Measurements from ENCODE around the gene DGKB. TPM values are rescaled to one million over a fixed set of nuclear protein-coding genes. Genes with fewer than 3 reads are reported as not detected.
"Not testable (repeated sequence)": the region's sequence is repeated elsewhere in the genome, so short reads cannot be mapped to it uniquely, and the experiment has no call there.

Gene DGKB
- polyA plus RNA-seq, 1 donor, result 1.3 TPM

DNA sequence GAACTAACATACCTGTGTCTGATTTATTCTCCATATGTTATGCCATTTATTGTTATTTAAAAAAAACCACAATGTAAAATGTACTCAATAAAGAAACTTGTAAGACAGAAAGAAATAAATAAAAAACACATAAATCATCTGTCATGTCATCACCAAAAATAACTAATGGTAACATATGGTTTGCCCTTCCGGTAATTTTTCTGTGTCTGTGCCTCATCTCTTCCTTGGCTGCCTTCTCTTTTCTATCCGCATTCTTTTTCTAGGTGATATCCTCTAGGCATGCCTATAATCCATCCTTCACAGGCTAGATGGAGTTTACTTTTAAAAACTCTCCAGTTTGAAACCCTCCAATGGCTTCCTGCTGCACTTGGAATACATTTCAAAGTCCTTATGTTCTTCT lies 609.1 kb downstream of the DGKB start:
- no peaks in the 10 kb centered on the region for H3K9me3 ChIP-seq (ENCODE audit: control insufficient read depth, low read depth, low read length)
- no peak for DNase-seq
- no peaks in the 10 kb centered on the region for H3K36me3 ChIP-seq (ENCODE audit: control insufficient read depth, insufficient read depth, low read length)
- no peak overlapping the region for H3K4me3 ChIP-seq (ENCODE audit: low read length)
- H3K27ac ChIP-seq (ENCODE audit: low read length), result peak overlapping the region; percentile 48
- H3K27me3 ChIP-seq (ENCODE audit: control insufficient read depth, insufficient read depth, low read length), result no peaks in the 10 kb centered on the region
- 100% methylated on average over 1 of the region's 2 CpGs for WGBS (ENCODE audit: insufficient coverage, low lambda C conversion rate)
- no peaks in the 10 kb centered on the region for H3K4me1 ChIP-seq (ENCODE audit: control insufficient read depth, insufficient read depth, low read length)

- H3K4me1 ChIP-seq (ENCODE audit: control insufficient read depth, insufficient read depth, low read length), result no peaks in the 10 kb centered on the region
- no peaks in the 10 kb centered on the region for H3K36me3 ChIP-seq (ENCODE audit: control insufficient read depth, insufficient read depth, low read length)
- H3K9me3 ChIP-seq (ENCODE audit: control insufficient read depth, low read depth, low read length), result no peaks in the 10 kb centered on the region
- H3K27ac ChIP-seq (ENCODE audit: low read length), result no peak overlapping the region
- DNase-seq, result peak in 1 of 2 donors; percentile 6
- no peak overlapping the region for H3K4me3 ChIP-seq (ENCODE audit: low read length)
- H3K27me3 ChIP-seq (ENCODE audit: control insufficient read depth, insufficient read depth, low read length), result no peaks in the 10 kb centered on the region
These were observed 609.8 kb downstream of the DGKB start for GRCh38 chr7:14292737-14293136.

GRCh38 chr7:14289957-14290356 lies 612.6 kb downstream of the DGKB start:
- no peak for DNase-seq
- no peaks in the 10 kb centered on the region for H3K36me3 ChIP-seq (ENCODE audit: control insufficient read depth, insufficient read depth, low read length)
- no peaks in the 10 kb centered on the region for H3K9me3 ChIP-seq (ENCODE audit: control insufficient read depth, low read depth, low read length)
- H3K4me3 ChIP-seq (ENCODE audit: low read length), result no peak overlapping the region
- H3K4me1 ChIP-seq (ENCODE audit: control insufficient read depth, insufficient read depth, low read length), result no peaks in the 10 kb centered on the region
- no peaks in the 10 kb centered on the region for H3K27me3 ChIP-seq (ENCODE audit: control insufficient read depth, insufficient read depth, low read length)
- H3K27ac ChIP-seq (ENCODE audit: low read length), result no peak overlapping the region

DNA sequence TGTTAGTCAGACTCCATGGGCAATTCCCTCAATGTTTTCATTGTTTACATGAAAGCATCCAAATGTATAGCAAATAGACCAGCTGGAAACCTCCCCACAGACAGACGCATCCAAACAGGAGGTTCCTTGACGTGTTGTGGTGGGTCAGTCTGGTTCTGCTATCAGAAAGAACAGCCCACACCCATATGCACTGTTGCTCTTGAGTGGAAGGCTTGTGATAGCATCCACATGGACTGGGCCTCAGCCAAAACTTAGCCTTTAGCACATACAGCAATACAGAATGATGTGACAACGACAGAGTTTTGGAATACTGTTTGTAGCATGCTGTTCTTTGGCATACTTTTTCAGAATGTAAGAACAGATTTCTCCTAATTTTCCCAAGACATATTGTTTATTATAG lies 613.9 kb downstream of the DGKB start:
- no peak for DNase-seq
- no peak overlapping the region for H3K4me3 ChIP-seq (ENCODE audit: low read length)

DNA sequence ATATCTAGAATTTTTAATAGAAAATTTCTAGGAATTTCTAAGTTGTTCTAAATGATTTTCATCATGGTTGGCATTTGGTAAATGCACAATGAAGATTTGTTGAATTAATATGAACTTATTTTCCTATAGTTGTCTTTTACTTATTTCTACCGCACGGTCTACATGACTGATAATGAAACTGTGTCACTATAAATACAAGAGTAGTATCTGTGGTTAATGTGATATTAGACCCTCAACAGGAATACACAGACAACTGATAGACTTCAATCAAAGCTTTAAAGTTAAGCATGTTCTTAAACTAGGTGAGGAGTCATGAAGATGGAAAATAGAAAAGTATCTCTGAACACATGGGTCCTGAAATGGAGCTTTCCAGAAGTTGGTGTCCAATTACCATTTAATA lies 615.2 kb downstream of the DGKB start:
- Histone ChIP-seq H3K27me3 (ENCODE audit: control insufficient read depth, insufficient read depth, low read length) (no peaks in the 10 kb centered on the region), H3K9me3 (ENCODE audit: control insufficient read depth, low read depth, low read length) (no peaks in the 10 kb centered on the region), H3K4me3 (ENCODE audit: low read length) (no peak overlapping the region), H3K36me3 (ENCODE audit: control insufficient read depth, insufficient read depth, low read length) (no peaks in the 10 kb centered on the region), H3K4me1 (ENCODE audit: control insufficient read depth, insufficient read depth, low read length) (no peaks in the 10 kb centered on the region), H3K27ac (ENCODE audit: low read length) (no peak overlapping the region)
- WGBS (ENCODE audit: insufficient coverage, low lambda C conversion rate), result 50% methylated on average over 2 of the region's 2 CpGs
- DNase-seq, result no peak

More for the DNA sequence above, 613.9 kb downstream of the DGKB start:
- Histone ChIP-seq H3K36me3 (ENCODE audit: control insufficient read depth, insufficient read depth, low read length) (no peaks in the 10 kb centered on the region), H3K9me3 (ENCODE audit: control insufficient read depth, low read depth, low read length) (no peaks in the 10 kb centered on the region), H3K4me1 (ENCODE audit: control insufficient read depth, insufficient read depth, low read length) (no peaks in the 10 kb centered on the region), H3K27me3 (ENCODE audit: control insufficient read depth, insufficient read depth, low read length) (no peaks in the 10 kb centered on the region), H3K27ac (ENCODE audit: low read length) (no peak overlapping the region)
- 50% methylated on average over 1 of the region's 3 CpGs for WGBS (ENCODE audit: insufficient coverage, low lambda C conversion rate)

GRCh38 chr7:14286036-14286435 lies 616.5 kb downstream of the DGKB start:
- 90% methylated on average over 2 of the region's 4 CpGs for WGBS (ENCODE audit: insufficient coverage, low lambda C conversion rate)
- Histone ChIP-seq H3K27ac (ENCODE audit: low read length) (no peak overlapping the region), H3K4me3 (ENCODE audit: low read length) (no peak overlapping the region), H3K36me3 (ENCODE audit: control insufficient read depth, insufficient read depth, low read length) (no peaks in the 10 kb centered on the region), H3K27me3 (ENCODE audit: control insufficient read depth, insufficient read depth, low read length) (no peaks in the 10 kb centered on the region), H3K4me1 (ENCODE audit: control insufficient read depth, insufficient read depth, low read length) (no peaks in the 10 kb centered on the region), H3K9me3 (ENCODE audit: control insufficient read depth, low read depth, low read length) (no peaks in the 10 kb centered on the region)
- DNase-seq, result no peak

- H3K27me3 ChIP-seq (ENCODE audit: control insufficient read depth, insufficient read depth, low read length); H3K4me1 ChIP-seq (ENCODE audit: control insufficient read depth, insufficient read depth, low read length); H3K27ac ChIP-seq (ENCODE audit: low read length); DNase-seq; H3K36me3 ChIP-seq (ENCODE audit: control insufficient read depth, insufficient read depth, low read length); H3K9me3 ChIP-seq (ENCODE audit: control insufficient read depth, low read depth, low read length): not testable (repeated sequence)
- WGBS (ENCODE audit: insufficient coverage, low lambda C conversion rate), result no CpG with 5 or more reads among the region's 21 CpGs
- H3K4me3 ChIP-seq (ENCODE audit: low read length), result peak overlapping the region; percentile 23
These were observed 623.3 kb downstream of the DGKB start for GRCh38 chr7:14279065-14279871.

DNA sequence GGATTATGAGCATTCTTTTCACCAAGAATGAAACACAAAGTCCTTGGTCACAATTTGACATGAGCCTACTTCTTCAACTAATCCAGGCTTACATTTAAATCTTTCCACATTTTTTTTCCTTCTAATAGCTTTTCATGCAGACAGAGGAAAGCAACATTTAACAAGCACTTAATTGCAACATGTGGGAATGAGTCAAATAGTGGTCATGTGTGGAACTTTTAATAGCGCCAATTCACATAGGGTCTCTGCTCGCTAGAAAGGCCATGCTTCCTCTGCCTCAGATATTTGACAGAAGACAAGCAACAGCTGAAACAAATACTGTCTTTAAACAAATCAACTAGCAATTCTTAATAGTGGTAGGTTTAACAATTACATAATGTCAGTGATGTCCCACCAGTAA lies 627.2 kb downstream of the DGKB start:
- no peaks in the 10 kb centered on the region for H3K36me3 ChIP-seq (ENCODE audit: control insufficient read depth, insufficient read depth, low read length)
- DNase-seq, result no peak
- no peaks in the 10 kb centered on the region for H3K4me1 ChIP-seq (ENCODE audit: control insufficient read depth, insufficient read depth, low read length)
- H3K27me3 ChIP-seq (ENCODE audit: control insufficient read depth, insufficient read depth, low read length), result no peaks in the 10 kb centered on the region
- H3K4me3 ChIP-seq (ENCODE audit: low read length), result no peak overlapping the region
- no peak overlapping the region for H3K27ac ChIP-seq (ENCODE audit: low read length)
- no peaks in the 10 kb centered on the region for H3K9me3 ChIP-seq (ENCODE audit: control insufficient read depth, low read depth, low read length)
- WGBS (ENCODE audit: insufficient coverage, low lambda C conversion rate), result no CpG with 5 or more reads among the region's 2 CpGs

- 88% methylated on average over 1 of the region's 3 CpGs for WGBS (ENCODE audit: insufficient coverage, low lambda C conversion rate)
- Histone ChIP-seq H3K27me3 (ENCODE audit: control insufficient read depth, insufficient read depth, low read length) (no peaks in the 10 kb centered on the region), H3K27ac (ENCODE audit: low read length) (no peak overlapping the region), H3K4me1 (ENCODE audit: control insufficient read depth, insufficient read depth, low read length) (no peaks in the 10 kb centered on the region), H3K36me3 (ENCODE audit: control insufficient read depth, insufficient read depth, low read length) (no peaks in the 10 kb centered on the region), H3K4me3 (ENCODE audit: low read length) (no peak overlapping the region), H3K9me3 (ENCODE audit: control insufficient read depth, low read depth, low read length) (no peaks in the 10 kb centered on the region)
- no peak for DNase-seq
These were observed 631.1 kb downstream of the DGKB start for GRCh38 chr7:14271441-14271840.

DNA sequence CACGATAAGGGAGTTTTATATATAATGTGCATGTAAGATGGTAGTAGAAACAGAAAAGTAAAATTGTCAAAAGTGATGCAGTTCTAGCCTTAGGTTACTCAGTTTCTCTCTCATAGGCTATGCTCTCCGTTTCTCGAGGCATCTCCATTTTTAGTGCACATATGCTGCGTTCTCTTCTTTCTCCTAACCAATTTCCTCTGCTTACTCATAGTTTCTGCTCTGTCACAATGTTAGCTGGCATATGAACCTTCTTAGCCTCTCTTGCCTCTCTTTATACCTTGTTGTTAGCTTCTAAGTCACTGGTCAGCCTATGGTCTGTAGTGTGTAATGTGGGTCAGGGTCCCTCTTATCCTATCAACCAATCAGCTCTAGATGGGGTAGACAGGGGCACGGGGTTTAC lies 632.5 kb downstream of the DGKB start:
- Histone ChIP-seq H3K27ac (ENCODE audit: low read length) (no peak overlapping the region), H3K36me3 (ENCODE audit: control insufficient read depth, insufficient read depth, low read length) (no peaks in the 10 kb centered on the region), H3K4me3 (ENCODE audit: low read length) (no peak overlapping the region), H3K27me3 (ENCODE audit: control insufficient read depth, insufficient read depth, low read length) (no peaks in the 10 kb centered on the region), H3K4me1 (ENCODE audit: control insufficient read depth, insufficient read depth, low read length) (no peaks in the 10 kb centered on the region), H3K9me3 (ENCODE audit: control insufficient read depth, low read depth, low read length) (no peaks in the 10 kb centered on the region)
- DNase-seq, result no peak
- 94% methylated on average over 3 of the region's 5 CpGs for WGBS (ENCODE audit: insufficient coverage, low lambda C conversion rate)

GRCh38 chr7:14260011-14260410 lies 642.5 kb downstream of the DGKB start:
- H3K4me1 ChIP-seq (ENCODE audit: control insufficient read depth, insufficient read depth, low read length), result no peaks in the 10 kb centered on the region
- H3K9me3 ChIP-seq (ENCODE audit: control insufficient read depth, low read depth, low read length), result no peaks in the 10 kb centered on the region
- H3K4me3 ChIP-seq (ENCODE audit: low read length), result no peak overlapping the region
- no peaks in the 10 kb centered on the region for H3K36me3 ChIP-seq (ENCODE audit: control insufficient read depth, insufficient read depth, low read length)
- no peak for DNase-seq
- no peak overlapping the region for H3K27ac ChIP-seq (ENCODE audit: low read length)
- H3K27me3 ChIP-seq (ENCODE audit: control insufficient read depth, insufficient read depth, low read length), result no peaks in the 10 kb centered on the region

Data from large intestine (tissue), 3 donors.